Activated T-cell treated with anti-CD3 and anti-CD28 coated beads, Interleukin-2, amount 50 U/mL, for 48 hours (primary cell): ENCODE data around the gene RANBP10.

Experiments used
- DNase-seq, 2 experiments: peaks; one replicate each; pipeline ENCODE4 v3.0.0-alpha.2; 2020

Gene RANBP10

GRCh38 chr16:67825906-67826305 lies 19.5 kb upstream of the RANBP10 start:
- DNase-seq, result no peak

- DNase-seq, result no peak
Observed at GRCh38 chr16:67825119-67825518, 18.8 kb upstream of the RANBP10 start.

GRCh38 chr16:67822511-67822910 lies 16.2 kb upstream of the RANBP10 start:
- DNase-seq, result no peak

GRCh38 chr16:67820608-67821259 lies 14.4 kb upstream of the RANBP10 start:
- no peak for DNase-seq

GRCh38 chr16:67814567-67814966 lies 8.2 kb upstream of the RANBP10 start:
- no peak for DNase-seq

GRCh38 chr16:67811899-67812298 lies 5.5 kb upstream of the RANBP10 start:
- DNase-seq, result no peak

- DNase-seq, result no peak
Observed at GRCh38 chr16:67807148-67807682, 855 bp upstream of the RANBP10 start.

- peak in 1 of 2 experiments; percentile 30 for DNase-seq
Observed at GRCh38 chr16:67805718-67806427, 487 bp downstream of the RANBP10 start.

- DNase-seq, result no peak
Observed at GRCh38 chr16:67804853-67805542, 1.4 kb downstream of the RANBP10 start.

GRCh38 chr16:67803894-67804293 lies 2.5 kb downstream of the RANBP10 start:
- no peak for DNase-seq

GRCh38 chr16:67801883-67802282 lies 4.5 kb downstream of the RANBP10 start:
- peak in 1 of 2 experiments; percentile 38 for DNase-seq

- no peak for DNase-seq
Observed at GRCh38 chr16:67801241-67801640, 5.1 kb downstream of the RANBP10 start.

- no peak for DNase-seq
Observed at GRCh38 chr16:67800338-67800926, 5.9 kb downstream of the RANBP10 start.

GRCh38 chr16:67796099-67796718 lies 10.2 kb downstream of the RANBP10 start:
- no peak for DNase-seq

- no peak for DNase-seq
Observed at GRCh38 chr16:67790071-67790470, 16.3 kb downstream of the RANBP10 start.

- no peak for DNase-seq
Observed at GRCh38 chr16:67786491-67786890, 19.9 kb downstream of the RANBP10 start.

- DNase-seq, result no peak
Observed at GRCh38 chr16:67783353-67783725, 23.0 kb downstream of the RANBP10 start.

GRCh38 chr16:67782567-67783352 lies 23.6 kb downstream of the RANBP10 start:
- no peak for DNase-seq

GRCh38 chr16:67781565-67781921 lies 24.8 kb downstream of the RANBP10 start:
- DNase-seq, result peak in 1 of 2 experiments; percentile 23

GRCh38 chr16:67780847-67781564 lies 25.4 kb downstream of the RANBP10 start:
- no peak for DNase-seq

GRCh38 chr16:67779256-67780014 lies 26.9 kb downstream of the RANBP10 start:
- no peak for DNase-seq
